HCT116 (cell line): ENCODE data around the gene RPL18.

ENCODE experiments used
- CBX3 ChIP-seq: IDR thresholded peaks from 2 replicates; pipeline ENCODE4 v1.6.1; 2012; ENCODE audit warnings: low read depth
- CTCF ChIP-seq, 3 experiments: fragments of 200-600 bp in 1 of 3; sonication (generic) in 1 of 3; IDR thresholded peaks in 2 of 3; conservative IDR thresholded peaks in 1 of 3; 2 replicates each; pipeline ENCODE4 v1.5.1; 2012 to 2017; ENCODE audit warnings: low read depth in 2 of 3, low read length in 2 of 3, antibody characterized with exemption in 1 of 3, borderline replicate concordance in 1 of 3, control low read depth in 1 of 3, mild to moderate bottlenecking in 1 of 3, mixed read lengths in 1 of 3, mixed run types in 1 of 3, moderate library complexity in 1 of 3; ENCODE audit not compliant: insufficient read depth in 1 of 3
- EZH2 ChIP-seq: fragments of 200-600 bp; sonication (generic); IDR thresholded peaks from 2 replicates; pipeline ENCODE4 v1.6.1; 2017; ENCODE audit warnings: antibody characterized with exemption, mixed run types
- EZH2phosphoT487 ChIP-seq: fragments of 200-600 bp; IDR thresholded peaks from 2 replicates; pipeline ENCODE4 v1.6.1; 2018; ENCODE audit warnings: antibody characterized with exemption, borderline replicate concordance
- MAX ChIP-seq: IDR thresholded peaks from 2 replicates; pipeline ENCODE4 v1.6.1; 2012
- POLR2A ChIP-seq: IDR thresholded peaks from 2 replicates; pipeline ENCODE4 v1.7.0; 2011; ENCODE audit warnings: borderline replicate concordance; ENCODE audit not compliant: insufficient read depth, insufficient read length; ENCODE audit errors: extremely low read depth
- POLR2AphosphoS5 ChIP-seq: IDR thresholded peaks from 2 replicates; pipeline ENCODE4 v1.6.1; 2011; ENCODE audit warnings: mild to moderate bottlenecking, low read depth, low read length, moderate library complexity
- RAD21 ChIP-seq: IDR thresholded peaks from 2 replicates; pipeline ENCODE4 v1.6.1; 2012; ENCODE audit warnings: low read depth, mild to moderate bottlenecking
- REST ChIP-seq: IDR thresholded peaks from 2 replicates; pipeline ENCODE4 v1.6.1; 2012; ENCODE audit warnings: low read depth
- SIN3A ChIP-seq: IDR thresholded peaks from 2 replicates; pipeline ENCODE4 v1.6.1; 2012; ENCODE audit warnings: low read depth
- YY1 ChIP-seq: IDR thresholded peaks from 2 replicates; pipeline ENCODE4 v1.6.1; 2011; ENCODE audit warnings: low read length, low read depth, moderate library complexity, mild to moderate bottlenecking; ENCODE audit not compliant: insufficient replicate concordance; ENCODE audit errors: extremely low read depth
- ZNF274 ChIP-seq: fragments of 200-500 bp; sonication (Bioruptor generic); IDR thresholded peaks from 2 replicates; pipeline ENCODE4 v1.6.1; 2014; ENCODE audit warnings: mild to moderate bottlenecking, low read depth, low read length, inconsistent platforms

GRCh38 chr19:48623556-48624066 lies 4.6 kb upstream of the RPL18 start:
- TF ChIP-seq CTCF (IDR thresholded peaks at IDR 0.05 in 2 of 3, conservative IDR thresholded peaks at IDR 0.05 in 1 of 3; ENCODE audit: borderline replicate concordance in 1 of 3, insufficient read depth in 1 of 3, low read depth in 2 of 3, low read length in 2 of 3), result no peak
- no peak for TF ChIP-seq YY1
- no peak for TF ChIP-seq POLR2A
- no peak for TF ChIP-seq POLR2AphosphoS5
- no peak for TF ChIP-seq ZNF274
- no peak for TF ChIP-seq MAX
- no peak for TF ChIP-seq RAD21
- no peak for TF ChIP-seq EZH2phosphoT487
- TF ChIP-seq EZH2, result no peak
- TF ChIP-seq SIN3A, result no peak
- TF ChIP-seq CBX3, result no peak
- no peak for TF ChIP-seq REST
